Mesenchymal stem cell (in vitro differentiated cells and primary cell): ENCODE measurements around the gene FRY.

ENCODE experiments used
- DNase-seq: peaks from one replicate; pipeline ENCODE4 v3.0.0-alpha.2; 2013
- H2AFZ ChIP-seq: one replicate; pipeline ENCODE4 v1.6.1; 2013; ENCODE audit warnings: low read depth, mild to moderate bottlenecking, control low read depth, inconsistent platforms, low read length, moderate library complexity
- H2AK5ac ChIP-seq: 2 replicates; pipeline ENCODE4 v1.6.1; 2013; ENCODE audit warnings: low read length, moderate library complexity, mild to moderate bottlenecking, inconsistent platforms; ENCODE audit not compliant: severe bottlenecking
- H2BK120ac ChIP-seq: one replicate; pipeline ENCODE4 v1.6.1; 2013; ENCODE audit warnings: low read depth, mild to moderate bottlenecking, inconsistent platforms, low read length, moderate library complexity
- H2BK12ac ChIP-seq, 2 experiments: one replicate each; pipeline ENCODE4 v1.6.1; 2013; ENCODE audit warnings: inconsistent platforms in 2 of 2, low read length in 2 of 2, mild to moderate bottlenecking in 2 of 2, moderate library complexity in 2 of 2, control low read depth in 1 of 2
- H2BK15ac ChIP-seq: one replicate; pipeline ENCODE4 v1.6.1; 2013; ENCODE audit warnings: mild to moderate bottlenecking, low read depth, inconsistent platforms; ENCODE audit not compliant: poor library complexity, severe bottlenecking
- H2BK5ac ChIP-seq: 2 replicates; pipeline ENCODE4 v1.6.1; 2013; ENCODE audit warnings: low read depth, mild to moderate bottlenecking, low read length, control low read depth, inconsistent platforms; ENCODE audit not compliant: poor library complexity, severe bottlenecking
- H3K14ac ChIP-seq, 2 experiments: one replicate each; pipeline ENCODE4 v1.6.1; 2013; ENCODE audit warnings: inconsistent platforms in 2 of 2, low read length in 2 of 2, control low read depth in 1 of 2, mild to moderate bottlenecking in 1 of 2, moderate library complexity in 1 of 2
- H3K18ac ChIP-seq, 2 experiments: one replicate each; pipeline ENCODE4 v1.6.1; 2013; ENCODE audit warnings: inconsistent platforms in 2 of 2, low read length in 2 of 2, control low read depth in 1 of 2, low read depth in 1 of 2, mild to moderate bottlenecking in 1 of 2
- H3K23ac ChIP-seq, 2 experiments: one replicate each; pipeline ENCODE4 v1.6.1; 2013; ENCODE audit warnings: inconsistent platforms in 2 of 2, low read length in 2 of 2, mild to moderate bottlenecking in 2 of 2, moderate library complexity in 2 of 2, control low read depth in 1 of 2
- H3K27ac ChIP-seq: 2 replicates; pipeline ENCODE4 v1.5.1; 2013; ENCODE audit warnings: mild to moderate bottlenecking, moderate library complexity, low read length, control low read depth, inconsistent platforms; ENCODE audit not compliant: poor library complexity, severe bottlenecking
- H3K27me3 ChIP-seq, 2 experiments: 2 replicates each; pipeline versions ENCODE4 v1.6.1 to v1.7.0; 2013; ENCODE audit warnings: low read length in 2 of 2, mild to moderate bottlenecking in 2 of 2, moderate library complexity in 2 of 2, control low read depth in 1 of 2, inconsistent platforms in 1 of 2; ENCODE audit not compliant: control insufficient read depth in 1 of 2, insufficient read depth in 1 of 2
- H3K36me3 ChIP-seq, 2 experiments: 2 replicates each; pipeline versions ENCODE4 v1.6.1 to v1.7.0; 2013; ENCODE audit warnings: low read length in 2 of 2, control low read depth in 1 of 2, inconsistent platforms in 1 of 2, low read depth in 1 of 2, mild to moderate bottlenecking in 1 of 2; ENCODE audit not compliant: insufficient read depth in 2 of 2, control insufficient read depth in 1 of 2
- H3K4ac ChIP-seq, 2 experiments: one replicate each; pipeline ENCODE4 v1.6.1; 2013; ENCODE audit warnings: inconsistent platforms in 2 of 2, low read length in 2 of 2, mild to moderate bottlenecking in 2 of 2, moderate library complexity in 2 of 2, control low read depth in 1 of 2, low read depth in 1 of 2
- H3K4me1 ChIP-seq: 2 replicates; pipeline ENCODE4 v1.6.1; 2013; ENCODE audit warnings: low read depth, low read length, control low read depth; ENCODE audit not compliant: control insufficient read depth, insufficient read depth
- H3K4me2 ChIP-seq: 2 replicates; pipeline ENCODE4 v1.6.1; 2013; ENCODE audit warnings: low read length, mild to moderate bottlenecking, inconsistent platforms; ENCODE audit not compliant: poor library complexity, severe bottlenecking
- H3K4me3 ChIP-seq, 2 experiments: 2 replicates each; pipeline versions ENCODE4 v1.5.1 to v1.7.0; 2013; ENCODE audit warnings: low read length in 2 of 2, mild to moderate bottlenecking in 2 of 2, control low read depth in 1 of 2, low read depth in 1 of 2; ENCODE audit not compliant: insufficient read depth in 1 of 2
- H3K79me1 ChIP-seq: replicated peaks from 2 replicates; pipeline ENCODE4 v1.6.1; 2013; ENCODE audit warnings: mild to moderate bottlenecking, control low read depth, low read length, inconsistent platforms; ENCODE audit not compliant: poor library complexity, severe bottlenecking
- H3K9ac ChIP-seq: 2 replicates; pipeline ENCODE4 v1.7.0; 2013; ENCODE audit warnings: mild to moderate bottlenecking, low read length, moderate library complexity
- H3K9me3 ChIP-seq: 2 replicates; pipeline ENCODE4 v1.7.0; 2013; ENCODE audit warnings: mild to moderate bottlenecking, low read length; ENCODE audit not compliant: control insufficient read depth
- H4K8ac ChIP-seq: one replicate; pipeline ENCODE4 v1.6.1; 2013; ENCODE audit warnings: inconsistent platforms, mild to moderate bottlenecking, low read length, moderate library complexity
- H4K91ac ChIP-seq: one replicate; pipeline ENCODE4 v1.6.1; 2013; ENCODE audit warnings: mild to moderate bottlenecking, low read length, inconsistent platforms
- WGBS: methylation state at CpG from one replicate; pipeline ENCODE4 v1.1.7; 2013; ENCODE audit warnings: mixed read lengths; 5-methylcytosine and 5-hydroxymethylcytosine counted together

The FRY gene

DNA sequence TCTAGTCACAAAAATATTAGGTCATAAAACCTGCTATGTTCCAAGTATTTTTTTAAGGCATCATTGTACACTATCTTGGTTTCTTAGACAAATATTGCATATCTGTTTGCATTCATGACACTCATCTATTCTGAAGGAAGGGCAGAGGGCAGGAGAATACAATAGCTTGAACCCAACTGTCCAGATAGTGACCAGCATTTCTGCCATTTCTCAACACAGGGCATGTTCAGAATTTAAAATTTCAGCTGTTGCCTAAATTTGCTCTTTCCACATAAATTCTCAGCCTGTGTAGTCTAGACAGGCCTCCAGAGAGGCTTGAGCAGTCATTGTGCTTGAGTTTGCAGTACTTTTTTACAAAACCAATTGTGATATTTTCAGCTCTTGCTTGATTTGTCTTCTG, 164.1 kb downstream of the FRY start:
- Histone ChIP-seq H3K4me1 (no peaks in the 10 kb centered on the region), H2BK15ac (no peak overlapping the region), H3K27me3 (no peaks in the 10 kb centered on the region), H2AFZ (no peak overlapping the region), H3K4me3 (no peak overlapping the region), H3K36me3 (peaks cover 0 to 3% of the 10 kb centered on the region in 2 experiments), H2BK12ac (no peak overlapping the region), H3K4me2 (no peak overlapping the region), H3K9me3 (no peaks in the 10 kb centered on the region), H3K18ac (no peak overlapping the region), H3K27ac (no peak overlapping the region), H2BK120ac (no peak overlapping the region), H2AK5ac (no peak overlapping the region), H3K79me1 (no peaks in the 10 kb centered on the region), H3K9ac (no peak overlapping the region), H3K4ac (no peak overlapping the region), H2BK5ac (no peak overlapping the region), H3K14ac (no peak overlapping the region), H4K91ac (no peak overlapping the region), H3K23ac (no peak overlapping the region), H4K8ac (no peak overlapping the region)
- DNase-seq = no peak

GRCh38 chr13:32199168-32199567, 167.6 kb downstream of the FRY start:
- no peak overlapping the region for H3K23ac ChIP-seq
- H2BK5ac ChIP-seq = no peak overlapping the region
- DNase-seq = no peak
- 96% methylated on average over 1 of the region's 1 CpG for WGBS
- H2AFZ ChIP-seq = no peak overlapping the region
- no peak overlapping the region for H3K4me2 ChIP-seq
- no peak overlapping the region for H4K8ac ChIP-seq
- no peaks in the 10 kb centered on the region for H3K36me3 ChIP-seq
- no peak overlapping the region for H3K4ac ChIP-seq
- no peaks in the 10 kb centered on the region for H3K79me1 ChIP-seq
- no peak overlapping the region for H3K14ac ChIP-seq
- H3K27ac ChIP-seq = no peak overlapping the region
- no peak overlapping the region for H2BK120ac ChIP-seq
- no peaks in the 10 kb centered on the region for H3K4me1 ChIP-seq
- H4K91ac ChIP-seq = no peak overlapping the region
- no peak overlapping the region for H2AK5ac ChIP-seq
- no peak overlapping the region for H3K9ac ChIP-seq
- H3K9me3 ChIP-seq = no peaks in the 10 kb centered on the region
- H3K4me3 ChIP-seq = no peak overlapping the region
- H2BK15ac ChIP-seq = no peak overlapping the region
- H2BK12ac ChIP-seq = no peak overlapping the region
- peak overlapping the region in 1 of 2 experiments; percentile 48 for H3K18ac ChIP-seq
- H3K27me3 ChIP-seq = no peaks in the 10 kb centered on the region

DNA sequence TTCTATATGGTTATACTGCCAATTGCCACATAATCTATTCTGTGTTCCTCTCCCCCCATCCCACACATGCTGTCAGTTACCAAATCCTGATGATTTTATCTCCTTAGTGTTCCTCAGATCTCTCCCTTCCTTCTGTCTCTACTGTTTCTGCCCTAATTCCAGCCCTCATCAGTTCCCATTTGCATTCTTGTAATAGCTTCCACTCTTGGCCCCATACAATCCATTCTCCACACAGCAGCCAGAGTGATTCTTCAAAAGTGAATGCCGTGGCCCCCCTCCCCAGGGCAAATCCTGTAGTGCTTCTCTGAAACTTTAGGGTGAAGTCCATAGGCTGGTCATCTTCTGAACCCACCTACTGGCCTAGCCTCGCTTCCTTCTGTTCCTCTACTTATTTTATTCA, 169.2 kb downstream of the FRY start:
- Histone ChIP-seq H3K36me3 (no peaks in the 10 kb centered on the region), H2AK5ac (no peak overlapping the region), H3K9me3 (no peaks in the 10 kb centered on the region), H2BK15ac (no peak overlapping the region), H2BK5ac (no peak overlapping the region), H3K4me3 (no peak overlapping the region), H3K9ac (no peak overlapping the region), H3K14ac (no peak overlapping the region), H2BK12ac (no peak overlapping the region), H3K27me3 (no peaks in the 10 kb centered on the region), H4K8ac (no peak overlapping the region), H2BK120ac (no peak overlapping the region), H3K79me1 (no peaks in the 10 kb centered on the region), H3K23ac (no peak overlapping the region), H3K18ac (no peak overlapping the region), H3K4ac (no peak overlapping the region), H4K91ac (no peak overlapping the region), H3K4me2 (no peak overlapping the region), H3K27ac (no peak overlapping the region), H3K4me1 (no peaks in the 10 kb centered on the region), H2AFZ (no peak overlapping the region)
- 85% methylated on average over 2 of the region's 2 CpGs for WGBS
- no peak for DNase-seq

DNA sequence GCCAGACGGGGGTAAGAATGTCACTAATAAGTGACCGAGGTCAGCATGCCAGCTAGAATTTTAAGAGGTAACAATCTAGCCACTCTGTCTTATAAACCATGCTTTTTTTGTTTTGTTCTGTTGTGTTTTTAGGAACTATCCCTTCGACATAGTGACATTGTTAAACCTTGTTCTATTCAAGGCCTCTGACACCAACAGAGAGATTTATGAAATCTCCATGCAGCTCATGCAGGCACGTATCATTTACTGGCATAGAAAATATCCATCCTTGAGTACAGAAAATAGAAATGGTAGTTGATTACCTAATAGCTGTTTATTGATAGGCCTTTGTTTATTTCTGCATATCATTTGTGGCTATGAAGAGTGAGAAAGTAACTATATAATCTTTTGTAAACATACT, 170.2 kb downstream of the FRY start:
- H2BK120ac ChIP-seq = no peak overlapping the region
- H3K9ac ChIP-seq = no peak overlapping the region
- H4K91ac ChIP-seq = no peak overlapping the region
- H3K14ac ChIP-seq = no peak overlapping the region
- H2BK5ac ChIP-seq = no peak overlapping the region
- DNase-seq = no peak
- no peak overlapping the region for H3K18ac ChIP-seq
- H2BK15ac ChIP-seq = no peak overlapping the region
- H3K23ac ChIP-seq = no peak overlapping the region
- H4K8ac ChIP-seq = no peak overlapping the region
- H3K79me1 ChIP-seq = no peaks in the 10 kb centered on the region
- no peak overlapping the region for H3K4me3 ChIP-seq
- no peaks in the 10 kb centered on the region for H3K27me3 ChIP-seq
- H3K9me3 ChIP-seq = no peaks in the 10 kb centered on the region
- H3K27ac ChIP-seq = no peak overlapping the region
- no peaks in the 10 kb centered on the region for H3K4me1 ChIP-seq
- H3K4me2 ChIP-seq = no peak overlapping the region
- no peak overlapping the region for H3K4ac ChIP-seq
- no peak overlapping the region for H2AFZ ChIP-seq
- H2AK5ac ChIP-seq = no peak overlapping the region
- no peak overlapping the region for H2BK12ac ChIP-seq
- H3K36me3 ChIP-seq = no peaks in the 10 kb centered on the region
- 92% methylated on average over 2 of the region's 4 CpGs for WGBS
